HG02623 (cell line): Measurements from ENCODE around the gene EFCC1.

Source experiments
- ATAC-seq: cut with Tn5 transposase; IDR thresholded peaks from one replicate; pipeline ENCODE4 v1.9.1; 2021; ENCODE audit warnings: moderate library complexity; ENCODE audit not compliant: unreplicated experiment

Gene EFCC1

GRCh38 chr3:129031476-129032215 is 30.5 kb downstream of the EFCC1 start:
- ATAC-seq = no peak

DNA sequence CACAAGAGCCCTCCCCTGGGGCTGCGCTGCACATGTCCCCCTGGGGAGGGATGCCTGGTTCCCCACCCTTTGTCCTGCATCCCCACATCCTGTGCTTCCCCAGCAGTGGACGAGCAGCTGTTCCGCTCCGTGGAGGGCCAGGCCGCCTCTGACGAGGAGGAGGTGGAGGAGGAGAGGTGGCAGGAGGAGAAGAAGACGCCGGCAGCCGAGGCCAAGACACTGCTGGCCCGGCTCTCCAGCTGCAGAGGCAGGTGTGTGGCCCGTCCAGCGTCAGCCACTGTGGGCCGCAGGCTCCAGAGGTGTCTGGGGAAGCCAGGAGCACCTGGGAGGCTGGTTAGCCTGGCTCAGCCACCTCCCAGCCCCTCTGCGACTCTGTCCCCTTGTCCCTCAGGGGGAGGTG is 31.6 kb downstream of the EFCC1 start:
- ATAC-seq = no peak

GRCh38 chr3:129033151-129033550 is 32.0 kb downstream of the EFCC1 start:
- ATAC-seq = no peak

GRCh38 chr3:129033633-129034321 is 32.7 kb downstream of the EFCC1 start:
- ATAC-seq = no peak

- no peak for ATAC-seq
These were observed 33.5 kb downstream of the EFCC1 start for GRCh38 chr3:129034642-129035041.

- ATAC-seq = no peak
These were observed 34.5 kb downstream of the EFCC1 start for GRCh38 chr3:129035360-129036221.

GRCh38 chr3:129036222-129037092 is 35.4 kb downstream of the EFCC1 start:
- ATAC-seq = no peak

DNA sequence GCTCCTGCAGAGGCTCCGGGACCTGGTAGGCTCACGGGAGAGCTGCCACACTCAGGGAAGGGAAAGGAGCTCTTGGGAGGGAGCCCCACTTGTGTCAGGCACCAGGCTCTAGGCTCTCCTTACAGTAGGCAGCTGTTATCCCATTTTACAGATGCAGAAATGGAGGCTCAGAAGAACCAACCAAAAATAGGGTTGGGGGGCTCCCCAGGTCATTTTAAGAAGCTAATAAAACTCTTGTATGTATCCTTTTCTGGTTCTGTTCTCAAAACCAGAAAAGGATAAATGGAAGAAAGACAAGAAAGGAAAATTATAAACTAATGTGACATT is 36.0 kb downstream of the EFCC1 start:
- no peak for ATAC-seq

- ATAC-seq = no peak
These were observed 37.2 kb downstream of the EFCC1 start for GRCh38 chr3:129038121-129038855.

DNA sequence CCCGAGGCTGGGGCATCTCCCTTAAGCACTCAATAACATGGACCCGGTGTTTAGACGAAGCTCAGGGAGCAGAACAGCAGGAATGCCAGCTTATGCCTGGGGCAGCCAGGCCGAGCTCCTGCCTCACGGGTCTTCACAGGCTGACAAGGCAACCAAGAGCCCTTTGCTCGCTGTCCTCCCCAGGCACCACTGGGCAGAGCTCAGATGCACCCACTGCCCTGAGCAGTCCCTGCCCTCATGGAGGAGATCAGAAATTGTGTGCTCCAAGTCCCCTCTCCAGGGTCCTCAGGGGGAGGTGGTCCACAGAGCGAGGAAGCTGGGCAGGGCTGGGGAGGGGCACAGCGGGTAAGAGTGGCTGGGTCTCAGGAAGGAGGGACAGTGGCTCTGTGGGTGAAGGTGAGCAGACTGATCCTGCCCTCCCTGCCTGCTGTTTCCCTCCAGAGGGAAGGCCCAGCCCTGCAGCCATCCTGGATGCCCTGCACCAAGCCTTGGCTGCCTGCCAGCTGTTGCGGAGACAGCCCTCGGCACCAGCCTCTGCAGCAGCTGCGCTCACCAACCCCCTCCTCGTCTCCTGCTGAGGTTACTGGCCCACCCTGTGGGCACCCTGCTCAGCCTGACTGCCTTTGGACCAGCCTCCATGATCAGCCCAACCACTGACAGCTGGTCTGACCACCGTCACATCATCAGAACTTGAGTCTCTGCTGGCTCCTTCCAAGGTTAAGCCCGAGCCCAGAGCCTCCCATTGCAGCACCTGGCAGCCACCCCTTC is 38.4 kb downstream of the EFCC1 start:
- no peak for ATAC-seq

- ATAC-seq = no peak
These were observed 38.9 kb downstream of the EFCC1 start for GRCh38 chr3:129040039-129040336.

GRCh38 chr3:129040579-129041300 is 39.6 kb downstream of the EFCC1 start:
- ATAC-seq = no peak

DNA sequence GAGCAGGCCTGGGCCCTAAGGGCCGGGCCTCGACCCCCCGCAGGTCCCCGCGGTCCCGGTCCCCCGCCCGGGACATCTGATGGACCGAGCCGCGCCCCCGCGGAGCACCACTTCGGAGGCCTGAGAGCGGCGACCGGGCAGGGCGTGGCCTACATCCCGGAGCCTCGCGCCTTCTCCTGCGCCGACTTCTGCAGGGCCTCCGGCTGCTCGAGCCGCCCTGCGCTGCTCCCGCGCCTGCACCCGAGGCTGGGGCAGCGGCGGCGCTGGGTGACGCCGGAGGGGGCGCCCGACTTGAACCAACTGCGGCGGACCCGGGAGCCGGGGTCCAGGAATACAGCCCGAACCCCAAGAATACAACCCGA is 44.6 kb downstream of the EFCC1 start:
- ATAC-seq = no peak

DNA sequence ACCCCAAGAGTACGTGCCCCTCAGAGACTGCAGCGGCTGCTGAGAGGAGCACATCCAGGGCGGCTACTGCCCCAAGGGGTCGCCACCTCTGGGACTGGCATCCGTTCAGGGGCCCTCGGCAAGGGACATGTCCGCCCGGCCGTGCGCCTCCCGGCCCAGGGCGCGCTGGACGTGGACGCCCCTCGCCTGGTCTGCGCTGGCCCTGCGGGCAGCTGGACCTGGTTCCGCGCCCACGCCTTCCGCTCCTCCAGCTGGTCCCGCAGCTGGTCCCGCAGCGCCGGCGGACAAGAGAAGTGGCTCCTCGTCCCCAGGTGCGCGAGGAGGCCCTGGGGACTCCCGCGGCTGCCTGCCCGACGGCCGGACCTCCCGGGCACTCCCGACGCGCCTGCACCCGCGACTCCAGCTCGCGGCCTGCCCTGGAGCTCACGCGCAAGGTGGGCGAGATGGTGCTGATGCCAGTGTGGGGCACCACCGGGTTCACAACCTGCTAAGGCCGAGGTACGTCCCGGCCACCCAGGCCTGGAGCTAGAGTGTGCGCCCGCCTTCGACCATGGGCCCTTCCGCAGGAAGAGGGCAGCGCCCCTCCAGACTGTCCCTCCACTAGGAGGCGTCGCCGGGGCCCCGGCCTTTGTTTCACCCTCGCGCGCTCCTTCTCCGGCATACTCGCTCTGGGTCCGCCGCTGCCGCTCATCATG is 45.1 kb downstream of the EFCC1 start:
- ATAC-seq = no peak

DNA sequence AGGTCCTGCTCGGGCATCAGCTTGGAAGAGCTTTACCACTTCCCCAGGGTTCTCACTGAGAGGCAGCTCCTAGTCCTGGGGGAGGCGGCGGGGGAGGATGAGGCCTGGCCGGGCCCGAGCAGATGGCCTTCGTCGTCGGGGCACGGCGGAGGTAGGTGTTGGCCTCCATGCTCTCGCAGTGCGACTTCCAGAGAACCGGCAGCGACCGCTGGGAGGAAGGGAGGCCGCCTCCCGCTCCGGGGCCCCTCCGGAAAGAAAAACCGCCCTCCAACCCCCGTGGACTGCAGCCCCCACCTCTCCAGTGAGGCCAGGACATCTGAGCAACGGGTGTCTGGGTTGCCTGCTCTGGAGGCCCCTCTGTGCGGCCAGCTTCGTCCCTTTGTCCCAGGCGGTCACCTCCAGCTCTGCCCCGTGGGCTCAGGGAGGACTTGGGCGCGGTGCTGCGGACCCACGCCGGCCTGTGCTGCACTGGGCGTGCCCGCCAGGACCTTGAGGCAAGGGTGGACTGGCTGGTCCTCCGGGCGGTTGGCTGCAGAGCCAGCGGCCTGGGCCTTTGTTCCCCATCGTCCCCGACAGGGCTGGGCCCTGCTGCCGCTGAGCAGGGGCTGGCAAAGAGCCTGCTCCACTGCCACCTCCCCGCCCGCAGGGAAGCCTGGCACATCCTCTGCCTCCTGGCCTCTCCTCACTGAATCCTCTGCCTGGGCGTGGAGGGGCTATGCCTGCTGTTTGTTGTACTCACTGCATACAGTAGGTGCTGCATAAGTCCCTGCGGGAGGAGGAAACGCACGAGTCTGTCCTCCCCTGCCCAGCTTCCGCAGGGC is 45.8 kb downstream of the EFCC1 start:
- no peak for ATAC-seq

- ATAC-seq = no peak
These were observed 46.4 kb downstream of the EFCC1 start for GRCh38 chr3:129047553-129047839.

DNA sequence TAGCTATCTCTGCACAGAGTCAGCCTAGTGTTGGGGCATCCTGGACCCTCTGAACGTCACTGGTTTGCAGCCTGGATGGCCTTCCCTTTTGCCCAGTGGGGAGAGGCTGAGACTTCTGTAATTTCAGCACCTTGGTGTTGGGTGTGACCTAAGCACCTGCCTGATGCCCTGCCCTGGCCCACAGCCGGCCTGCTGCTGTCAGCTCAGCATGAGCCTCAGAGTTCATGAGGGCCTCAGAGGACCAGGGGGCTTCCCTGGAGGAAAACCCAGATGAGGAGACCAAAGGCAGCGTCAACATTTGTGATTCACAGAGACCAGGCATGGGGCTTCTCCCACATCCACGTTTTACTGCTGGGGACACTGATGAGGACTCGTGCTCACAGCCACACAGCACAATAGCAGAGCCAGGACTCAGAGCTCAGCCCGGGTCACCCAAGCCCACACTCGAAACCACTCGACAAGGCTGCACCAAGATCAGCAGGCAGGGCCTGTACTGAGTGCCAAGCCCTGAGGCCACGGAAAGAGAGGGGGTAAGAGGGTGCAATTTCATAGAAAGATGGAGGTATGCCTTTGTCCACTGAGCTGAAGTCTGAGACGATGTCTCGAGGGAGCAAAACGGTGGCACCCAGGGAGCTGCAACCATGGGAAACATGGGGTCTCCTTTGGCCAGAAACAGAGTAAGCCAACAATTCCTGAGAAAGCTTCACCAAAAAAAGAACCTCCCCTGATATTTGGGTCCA is 49.6 kb downstream of the EFCC1 start:
- ATAC-seq = no peak
